DND-41 (cell line): Measurements from ENCODE around the gene TMEM150C.
"Not testable (repeated sequence)": the region's sequence is repeated elsewhere in the genome, so short reads cannot be mapped to it uniquely, and the experiment has no call there.

Source experiments
- ATAC-seq: fragments of 200-7000 bp; cut with Tn5 transposase; 3 replicates; pipeline ENCODE4 v1.9.1; 2021; ENCODE audit warnings: low read depth; ENCODE audit not compliant: insufficient read depth
- DNase-seq: peaks from one replicate; pipeline ENCODE4 v3.0.0-alpha.2; 2020
- H2AFZ ChIP-seq: 2 replicates; pipeline ENCODE4 v1.6.0; 2012; ENCODE audit warnings: low read depth, low read length
- H3K27ac ChIP-seq: 2 replicates; pipeline ENCODE4 v1.5.1; 2012; ENCODE audit warnings: low read length, inconsistent platforms
- H3K27me3 ChIP-seq: fragments of 200-600 bp; sonication (generic); 2 replicates; pipeline ENCODE4 v1.6.0; 2012; ENCODE audit warnings: low read length, mild to moderate bottlenecking, inconsistent platforms; ENCODE audit not compliant: insufficient read depth, poor library complexity
- H3K36me3 ChIP-seq: 2 replicates; pipeline ENCODE4 v1.5.1; 2012; ENCODE audit warnings: low read length, inconsistent platforms; ENCODE audit not compliant: insufficient read depth
- H3K4me1 ChIP-seq: 2 replicates; pipeline ENCODE4 v1.5.1; 2012; ENCODE audit warnings: mild to moderate bottlenecking, low read length; ENCODE audit not compliant: insufficient read depth
- H3K4me2 ChIP-seq: 2 replicates; pipeline ENCODE4 v1.6.0; 2012; ENCODE audit warnings: mild to moderate bottlenecking, moderate library complexity, low read length, inconsistent platforms; ENCODE audit not compliant: insufficient read depth
- H3K4me3 ChIP-seq, 2 experiments: fragments of 200-600 bp in 1 of 2; shearing (Covaris generic) in 1 of 2; 2 replicates each; pipeline ENCODE4 v1.5.1; 2012 to 2016; ENCODE audit warnings: inconsistent platforms in 2 of 2, low read length in 2 of 2, mild to moderate bottlenecking in 2 of 2, low read depth in 1 of 2, moderate library complexity in 1 of 2
- H3K79me2 ChIP-seq: 2 replicates; pipeline ENCODE4 v1.6.0; 2012; ENCODE audit warnings: low read length, inconsistent platforms; ENCODE audit not compliant: insufficient read depth
- H3K9ac ChIP-seq: 2 replicates; pipeline ENCODE4 v1.6.0; 2012; ENCODE audit warnings: low read depth, mild to moderate bottlenecking, inconsistent platforms, low read length, moderate library complexity
- H3K9me3 ChIP-seq: 2 replicates; pipeline ENCODE4 v1.5.1; 2012; ENCODE audit warnings: low read length, moderate library complexity, mild to moderate bottlenecking, inconsistent platforms; ENCODE audit not compliant: insufficient read depth, severe bottlenecking
- H4K20me1 ChIP-seq: 2 replicates; pipeline ENCODE4 v1.6.0; 2012; ENCODE audit warnings: low read length; ENCODE audit not compliant: insufficient read depth
- EZH2 ChIP-seq: IDR thresholded peaks from 3 replicates; pipeline ENCODE4 v1.6.1; 2012; ENCODE audit warnings: borderline replicate concordance, low read depth, mild to moderate bottlenecking, moderate library complexity, low read length, inconsistent platforms; ENCODE audit not compliant: severe bottlenecking
- TF ChIP-seq, protein P1 (sequence below): IDR thresholded peaks from 2 replicates; pipeline ENCODE4 v1.5.1; 2012; ENCODE audit warnings: borderline replicate concordance, low read length, moderate library complexity, mild to moderate bottlenecking; ENCODE audit not compliant: poor library complexity, severe bottlenecking; ENCODE audit errors: extremely low read depth

The TMEM150C gene

GRCh38 chr4:82562564-82562854, 721 bp upstream of the TMEM150C start:
- Histone ChIP-seq H3K4me3 (no peak overlapping the region), H3K79me2 (no peaks in the 10 kb centered on the region), H3K4me2 (no peak overlapping the region)

GRCh38 chr4:82560853-82561785, 669 bp downstream of the TMEM150C start:
- H3K27me3 ChIP-seq = peaks cover 2% of the 10 kb centered on the region
- H4K20me1 ChIP-seq = no peaks in the 10 kb centered on the region
- H3K4me2 ChIP-seq = no peak overlapping the region
- no peaks in the 10 kb centered on the region for H3K9me3 ChIP-seq
- no peaks in the 10 kb centered on the region for H3K4me1 ChIP-seq
- H3K27ac ChIP-seq = no peak overlapping the region
- H3K9ac ChIP-seq = no peak overlapping the region
- H3K79me2 ChIP-seq = no peaks in the 10 kb centered on the region
- ATAC-seq (no peak), DNase-seq (no peak)
- TF ChIP-seq EZH2 = no peak
- TF ChIP-seq, protein P1, sequence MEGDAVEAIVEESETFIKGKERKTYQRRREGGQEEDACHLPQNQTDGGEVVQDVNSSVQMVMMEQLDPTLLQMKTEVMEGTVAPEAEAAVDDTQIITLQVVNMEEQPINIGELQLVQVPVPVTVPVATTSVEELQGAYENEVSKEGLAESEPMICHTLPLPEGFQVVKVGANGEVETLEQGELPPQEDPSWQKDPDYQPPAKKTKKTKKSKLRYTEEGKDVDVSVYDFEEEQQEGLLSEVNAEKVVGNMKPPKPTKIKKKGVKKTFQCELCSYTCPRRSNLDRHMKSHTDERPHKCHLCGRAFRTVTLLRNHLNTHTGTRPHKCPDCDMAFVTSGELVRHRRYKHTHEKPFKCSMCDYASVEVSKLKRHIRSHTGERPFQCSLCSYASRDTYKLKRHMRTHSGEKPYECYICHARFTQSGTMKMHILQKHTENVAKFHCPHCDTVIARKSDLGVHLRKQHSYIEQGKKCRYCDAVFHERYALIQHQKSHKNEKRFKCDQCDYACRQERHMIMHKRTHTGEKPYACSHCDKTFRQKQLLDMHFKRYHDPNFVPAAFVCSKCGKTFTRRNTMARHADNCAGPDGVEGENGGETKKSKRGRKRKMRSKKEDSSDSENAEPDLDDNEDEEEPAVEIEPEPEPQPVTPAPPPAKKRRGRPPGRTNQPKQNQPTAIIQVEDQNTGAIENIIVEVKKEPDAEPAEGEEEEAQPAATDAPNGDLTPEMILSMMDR = no peak
- H3K4me3 ChIP-seq = no peak overlapping the region
- H3K36me3 ChIP-seq = no peaks in the 10 kb centered on the region
- H2AFZ ChIP-seq = no peak overlapping the region

More at GRCh38 chr4:82562564-82562854, 721 bp upstream of the TMEM150C start:
- no peak overlapping the region for H2AFZ ChIP-seq
- no peaks in the 10 kb centered on the region for H3K36me3 ChIP-seq
- H3K4me1 ChIP-seq = no peaks in the 10 kb centered on the region
- no peak overlapping the region for H3K9ac ChIP-seq
- TF ChIP-seq, protein P1 = no peak
- TF ChIP-seq EZH2 = no peak
- H3K9me3 ChIP-seq = no peaks in the 10 kb centered on the region
- ATAC-seq = no peak
- DNase-seq = no peak
- no peak overlapping the region for H3K27ac ChIP-seq
- no peaks in the 10 kb centered on the region for H4K20me1 ChIP-seq
- peaks cover 2% of the 10 kb centered on the region for H3K27me3 ChIP-seq

DNA sequence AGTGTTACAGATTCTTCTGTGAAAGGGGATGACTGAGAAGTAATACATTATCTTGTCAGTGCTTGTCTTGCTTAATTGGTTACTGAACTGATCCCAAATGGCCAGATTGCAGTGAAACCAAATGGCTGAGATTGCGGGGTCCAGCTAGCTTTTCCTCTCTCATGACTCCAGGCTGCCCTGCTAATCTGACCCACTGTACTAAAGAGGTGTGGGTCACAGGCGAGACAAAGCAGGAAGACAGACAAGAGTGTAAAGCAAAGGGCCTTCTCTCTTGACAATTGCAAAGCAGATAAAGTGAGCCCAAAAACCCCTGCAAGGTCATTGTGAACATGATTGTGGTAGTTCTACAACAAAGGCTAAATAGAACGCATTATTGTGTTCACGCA, 2.1 kb downstream of the TMEM150C start:
- Histone ChIP-seq H4K20me1 (no peaks in the 10 kb centered on the region), H3K4me2 (no peak overlapping the region), H2AFZ (no peak overlapping the region), H3K79me2 (no peaks in the 10 kb centered on the region), H3K4me3 (no peak overlapping the region), H3K27ac (no peak overlapping the region), H3K4me1 (no peaks in the 10 kb centered on the region), H3K27me3 (peaks cover 2% of the 10 kb centered on the region), H3K9ac (no peak overlapping the region), H3K36me3 (no peaks in the 10 kb centered on the region), H3K9me3 (no peaks in the 10 kb centered on the region)
- TF ChIP-seq, protein P1 = no peak
- TF ChIP-seq EZH2 = no peak
- ATAC-seq (no peak), DNase-seq (no peak)

GRCh38 chr4:82559090-82559734, 2.6 kb downstream of the TMEM150C start:
- H3K9me3 ChIP-seq, H3K79me2 ChIP-seq, H4K20me1 ChIP-seq, DNase-seq, H2AFZ ChIP-seq, H3K9ac ChIP-seq, H3K27me3 ChIP-seq, H3K4me3 ChIP-seq, H3K27ac ChIP-seq, ATAC-seq, H3K4me2 ChIP-seq, H3K4me1 ChIP-seq, H3K36me3 ChIP-seq: not testable (repeated sequence)
